GM12878 (cell line): Measurements from ENCODE around the gene PHC3. TPM values are rescaled to one million over a fixed set of nuclear protein-coding genes. Genes with fewer than 3 reads are reported as not detected.
A peak's percentile ranks its signal among the peaks of the same experiment; 100 is the strongest.

Experiments used
- ATAC-seq: fragments of 200-7000 bp; cut with Tn5 transposase; 3 replicates; pipeline ENCODE4 v1.9.1; 2020; ENCODE audit warnings: mild to moderate bottlenecking, moderate library complexity
- BruUV-seq: library from RNA; stranded (reverse); fragments of 400-500 nt; replicated peaks from 2 replicates; lab custom pipeline; 2021; lab: Mats Ljungman, UMichigan
- CTCF ChIA-PET: fragments of 300-600 bp; sonication (Branson Sonifier 250); formaldehyde crosslinking; extraction: SDS; loops from one replicate; lab custom pipeline; 2021; ENCODE audit warnings: inconsistent platforms; lab: Yijun Ruan, JAX
- POLR2A ChIA-PET: fragments of 350-600 bp; formaldehyde crosslinking; extraction: SDS; loops from one replicate; lab custom pipeline; 2021; ENCODE audit warnings: inconsistent platforms; lab: Charles Lee
- RAD21 ChIA-PET: fragments of 300-600 bp; sonication (Branson Sonifier 250); formaldehyde crosslinking; loops from one replicate; lab custom pipeline; 2023; ENCODE audit warnings: antibody characterized with exemption; ENCODE audit not compliant: unreplicated experiment; lab: Charles Lee
- SMC1A ChIA-PET: fragments of 300-600 bp; sonication (Branson Sonifier 250); formaldehyde crosslinking; loops from one replicate; lab custom pipeline; 2023; ENCODE audit not compliant: unreplicated experiment, uncharacterized antibody; lab: Charles Lee
- DNase-seq: peaks from one replicate; pipeline ENCODE4 v3.0.0-alpha.2; 2011; ENCODE audit warnings: low read depth, low spot score
- FAIRE-seq: peaks from 3 replicates; lab custom pipeline; 2011; peaks lifted over from hg19 to GRCh38; lab: Jason Lieb, UNC
- H2AFZ ChIP-seq: 2 replicates; pipeline ENCODE4 v1.6.0; 2011; ENCODE audit warnings: low read depth, low read length, control low read depth; ENCODE audit not compliant: control insufficient read depth
- H3K27ac ChIP-seq: 2 replicates; pipeline ENCODE4 v1.5.1; 2011; ENCODE audit warnings: control low read depth; ENCODE audit not compliant: control insufficient read depth, insufficient read depth
- H3K27me3 ChIP-seq, 2 experiments: replicated peaks in 1 of 2; 2 replicates each; pipeline versions ENCODE4 v1.6.0 to v1.6.1; 2011; ENCODE audit warnings: low read length in 1 of 2; ENCODE audit not compliant: control insufficient read depth in 2 of 2, insufficient read depth in 2 of 2
- H3K36me3 ChIP-seq, 2 experiments: 2 replicates each; pipeline ENCODE4 v1.5.1; 2011; ENCODE audit warnings: low read length in 1 of 2; ENCODE audit not compliant: control insufficient read depth in 2 of 2, insufficient read depth in 2 of 2
- H3K4me1 ChIP-seq: 2 replicates; pipeline ENCODE4 v1.6.1; 2011; ENCODE audit warnings: mild to moderate bottlenecking, low read length, moderate library complexity, mixed read lengths; ENCODE audit not compliant: control insufficient read depth, insufficient read depth
- H3K4me2 ChIP-seq: 2 replicates; pipeline ENCODE4 v1.6.0; 2011; ENCODE audit warnings: control low read depth; ENCODE audit not compliant: control insufficient read depth, insufficient read depth
- H3K4me3 ChIP-seq: fragments of 200-600 bp; sonication (generic); 2 replicates; pipeline ENCODE4 v1.5.1; 2016
- H3K79me2 ChIP-seq: 2 replicates; pipeline ENCODE4 v1.6.0; 2011; ENCODE audit warnings: low read length; ENCODE audit not compliant: control insufficient read depth, insufficient read depth
- H3K9ac ChIP-seq: 2 replicates; pipeline ENCODE4 v1.8.0; 2011; ENCODE audit warnings: low read length, control low read depth, mixed read lengths; ENCODE audit not compliant: control insufficient read depth, insufficient read depth
- H3K9me3 ChIP-seq: replicated peaks from 3 replicates; pipeline ENCODE4 v1.5.1; 2011; ENCODE audit warnings: mild to moderate bottlenecking, low read length; ENCODE audit not compliant: control insufficient read depth, insufficient read depth
- H4K20me1 ChIP-seq: 2 replicates; pipeline ENCODE4 v1.6.0; 2011; ENCODE audit not compliant: control insufficient read depth, insufficient read depth
- CREM ChIP-seq: IDR thresholded peaks from 2 replicates; pipeline ENCODE4 v1.6.1; 2014; ENCODE audit warnings: antibody characterized with exemption, low read depth
- EED ChIP-seq: sonication (generic); IDR thresholded peaks from 2 replicates; pipeline ENCODE4 v1.6.1; 2016; ENCODE audit warnings: antibody characterized with exemption, low read depth
- GATAD2B ChIP-seq: fragments of 450-650 bp; conservative IDR thresholded peaks from 2 replicates; pipeline ENCODE4 v1.6.1; 2017; ENCODE audit warnings: low read depth, mild to moderate bottlenecking, moderate library complexity
- HDAC2 ChIP-seq: fragments of 200-600 bp; sonication (generic); IDR thresholded peaks from 2 replicates; pipeline ENCODE4 v1.6.1; 2017
- JUNB ChIP-seq: IDR thresholded peaks from 2 replicates; pipeline ENCODE4 v1.6.1; 2016; ENCODE audit warnings: antibody characterized with exemption, mild to moderate bottlenecking
- NFIC ChIP-seq: IDR thresholded peaks from 2 replicates; pipeline ENCODE4 v1.6.1; 2012; ENCODE audit warnings: low read depth, mild to moderate bottlenecking, inconsistent platforms, low read length, moderate library complexity
- NFYA ChIP-seq: IDR thresholded peaks from 2 replicates; pipeline ENCODE4 v1.6.1; 2011; ENCODE audit warnings: low read depth, mild to moderate bottlenecking, low read length, improper control_type of control experiment, borderline replicate concordance
- NR2C1 ChIP-seq: fragments of 450-650 bp; IDR thresholded peaks from 2 replicates; pipeline ENCODE4 v1.6.1; 2017; ENCODE audit warnings: antibody characterized with exemption, mild to moderate bottlenecking, moderate library complexity
- PAX5 ChIP-seq: IDR thresholded peaks from 2 replicates; pipeline ENCODE4 v1.6.1; 2011; ENCODE audit warnings: low read depth, low read length, borderline replicate concordance
- RAD51 ChIP-seq: fragments of 450-650 bp; IDR thresholded peaks from 2 replicates; pipeline ENCODE4 v1.6.1; 2016; ENCODE audit warnings: moderate library complexity, mild to moderate bottlenecking, inconsistent platforms
- SMAD1 ChIP-seq: fragments of 450-650 bp; IDR thresholded peaks from 2 replicates; pipeline ENCODE4 v1.6.1; 2018; ENCODE audit warnings: mild to moderate bottlenecking, low read depth; ENCODE audit not compliant: partially characterized antibody
- SMC3 ChIP-seq: IDR thresholded peaks from 2 replicates; pipeline ENCODE4 v1.6.1; 2011; ENCODE audit warnings: low read length, improper control_type of control experiment, borderline replicate concordance
- ZSCAN29 ChIP-seq: fragments of 450-650 bp; IDR thresholded peaks from 2 replicates; pipeline ENCODE4 v1.6.1; 2017; ENCODE audit warnings: mild to moderate bottlenecking, moderate library complexity
- WGBS: methylation state at CpG from one replicate; pipeline ENCODE4 v1.1.6; 2016; ENCODE audit warnings: low lambda C conversion rate; ENCODE audit not compliant: insufficient replicate concordance, insufficient coverage; ENCODE audit errors: missing lambda C conversion rate; 5-methylcytosine and 5-hydroxymethylcytosine counted together
- in situ Hi-C: fragments of 300-500 bp; cut with MboI; formaldehyde crosslinking; loops from 9 replicates; pipeline ENCODE4 v1.14.3; 2018; ENCODE audit warnings: mixed read lengths
- intact Hi-C: fragments of 100-400 bp; cut with micrococcal nuclease; formaldehyde crosslinking; loops from one replicate; pipeline ENCODE4 v1.14.2; 2022; ENCODE audit not compliant: unreplicated experiment
- polyA plus RNA-seq, 11 experiments: library from polyadenylated mRNA; depleted of rRNA in 4 of 11; unstranded in 6 of 11; stranded (reverse) in 5 of 11; fragments of >200 nt; fragmentation: Nextera tagmentation in 4 of 11; fragmentation: Illumina TruSeq in 1 of 11; extraction: Ambion mirVana in 4 of 11; extraction: Trizol in 1 of 11; gene quantifications; 1 replicate in 1 of 11; 2 replicates in 10 of 11; pipeline versions ENCODE4 v1.2.1 to v1.2.3, GENCODE V29; 2011 to 2016; ENCODE audit warnings: inconsistent platforms in 2 of 11, missing spikeins in 2 of 11, low read depth in 1 of 11
- total RNA-seq, 4 experiments: library from RNA; depleted of rRNA in 3 of 4; stranded (reverse); fragments of >200 nt in 3 of 4; fragmentation: Illumina TruSeq in 1 of 4; extraction: Trizol in 1 of 4; gene quantifications; 2 replicates each; pipeline versions ENCODE4 v1.2.1 to v1.2.3, GENCODE V29; 2013 to 2021
- TF ChIP-seq, protein P1 (sequence below): fragments of 450-650 bp; formaldehyde crosslinking; IDR thresholded peaks from 2 replicates; pipeline ENCODE4 v1.5.0; 2022; ENCODE audit warnings: mild to moderate bottlenecking, missing genetic modification characterization
- TF ChIP-seq, protein P2 (sequence below): fragments of 450-650 bp; formaldehyde crosslinking; IDR thresholded peaks from 2 replicates; pipeline ENCODE4 v1.4.0; 2020; ENCODE audit warnings: mild to moderate bottlenecking, moderate library complexity

PHC3 gene
- total and polyA plus RNA-seq, 10 of the 15 experiments (the other 5 are each of a cell fraction or from before 2014, with no cell fraction given): 3.3 to 62.3 (median 22.1) TPM

DNA sequence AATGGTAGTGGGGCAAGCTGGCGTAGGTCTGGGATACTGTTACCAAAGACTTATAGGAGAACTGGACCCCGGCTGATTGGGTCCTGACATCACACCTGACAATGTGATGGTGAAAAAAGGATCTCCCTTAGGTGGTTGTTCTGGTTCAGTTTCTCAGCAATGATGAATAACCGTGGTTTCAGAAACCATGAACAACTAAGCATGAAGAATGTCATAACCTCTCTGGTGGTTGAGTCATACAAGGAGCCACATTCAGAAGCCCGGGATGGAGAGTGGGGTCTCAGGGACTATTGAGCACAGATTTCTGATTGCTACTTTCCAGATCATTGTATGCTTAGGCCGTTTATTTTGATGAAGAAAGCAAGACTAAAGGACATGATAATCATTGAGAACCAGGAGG is 126.3 kb downstream of the PHC3 start:
- no peaks in the 10 kb centered on the region for H4K20me1 ChIP-seq
- FAIRE-seq: peak; percentile 78
- H3K4me3 ChIP-seq: peak overlapping the region; percentile 59
- peaks cover 3% of the 10 kb centered on the region for H3K9me3 ChIP-seq
- H3K4me2 ChIP-seq: peak overlapping the region; percentile 64
- in situ Hi-C loops (loop anchor here (10.0 kb wide), 2 partner anchors 190 to 580 kb away; partner anchors contain the start of gene LRRC31), intact Hi-C loops (loop anchor here (5.0 kb wide), 3 partner anchors 208 to 577 kb away; partner anchors contain the start of gene SKIL)
- RAD21 ChIA-PET: interaction anchor here (1.4 to 2.3 kb wide), 3 partner anchors 125 to 193 kb away, joined by 5 to 13 read pairs (median 9); no protein-coding TSS in a partner anchor
- POLR2A ChIA-PET: no interaction called here
- ATAC-seq: peak; percentile 73
- CTCF ChIA-PET: interaction anchor here (1.1 to 4.6 kb wide), 8 partner anchors 21 to 294 kb away, joined by 3 to 65 read pairs (median 9); partner anchors contain the start of gene LRRC31
- H3K27ac ChIP-seq: peak overlapping the region; percentile 94
- no TSS peak for BruUV-seq
- DNase-seq: peak; percentile 63
- H3K27me3 ChIP-seq: no peaks in the 10 kb centered on the region
- SMC1A ChIA-PET: interaction anchor here (0.8 to 4.1 kb wide), 4 partner anchors 13 to 295 kb away, joined by 3 to 30 read pairs (median 5); no protein-coding TSS in a partner anchor
- peaks cover 0 to 14% of the 10 kb centered on the region in 2 experiments; a peak in 1 of 4 replicates for H3K36me3 ChIP-seq
- WGBS: 0% methylated on average over 5 of the region's 5 CpGs
- peaks cover 42% of the 10 kb centered on the region for H3K4me1 ChIP-seq
- peak overlapping the region; percentile 57 for H3K9ac ChIP-seq
- H2AFZ ChIP-seq: no peak overlapping the region
- H3K79me2 ChIP-seq: peaks cover 70% of the 10 kb centered on the region
- TF ChIP-seq NFIC (peak; percentile 89), NFYA (no peak), EED (peak; percentile 86), GATAD2B (no peak), HDAC2 (no peak), NR2C1 (no peak), PAX5 (peak; percentile 87), JUNB (peak; percentile 91), SMC3 (no peak), RAD51 (no peak), ZSCAN29 (no peak), CREM (peak; percentile 82), SMAD1 (no peak)
- TF ChIP-seq, protein P1, sequence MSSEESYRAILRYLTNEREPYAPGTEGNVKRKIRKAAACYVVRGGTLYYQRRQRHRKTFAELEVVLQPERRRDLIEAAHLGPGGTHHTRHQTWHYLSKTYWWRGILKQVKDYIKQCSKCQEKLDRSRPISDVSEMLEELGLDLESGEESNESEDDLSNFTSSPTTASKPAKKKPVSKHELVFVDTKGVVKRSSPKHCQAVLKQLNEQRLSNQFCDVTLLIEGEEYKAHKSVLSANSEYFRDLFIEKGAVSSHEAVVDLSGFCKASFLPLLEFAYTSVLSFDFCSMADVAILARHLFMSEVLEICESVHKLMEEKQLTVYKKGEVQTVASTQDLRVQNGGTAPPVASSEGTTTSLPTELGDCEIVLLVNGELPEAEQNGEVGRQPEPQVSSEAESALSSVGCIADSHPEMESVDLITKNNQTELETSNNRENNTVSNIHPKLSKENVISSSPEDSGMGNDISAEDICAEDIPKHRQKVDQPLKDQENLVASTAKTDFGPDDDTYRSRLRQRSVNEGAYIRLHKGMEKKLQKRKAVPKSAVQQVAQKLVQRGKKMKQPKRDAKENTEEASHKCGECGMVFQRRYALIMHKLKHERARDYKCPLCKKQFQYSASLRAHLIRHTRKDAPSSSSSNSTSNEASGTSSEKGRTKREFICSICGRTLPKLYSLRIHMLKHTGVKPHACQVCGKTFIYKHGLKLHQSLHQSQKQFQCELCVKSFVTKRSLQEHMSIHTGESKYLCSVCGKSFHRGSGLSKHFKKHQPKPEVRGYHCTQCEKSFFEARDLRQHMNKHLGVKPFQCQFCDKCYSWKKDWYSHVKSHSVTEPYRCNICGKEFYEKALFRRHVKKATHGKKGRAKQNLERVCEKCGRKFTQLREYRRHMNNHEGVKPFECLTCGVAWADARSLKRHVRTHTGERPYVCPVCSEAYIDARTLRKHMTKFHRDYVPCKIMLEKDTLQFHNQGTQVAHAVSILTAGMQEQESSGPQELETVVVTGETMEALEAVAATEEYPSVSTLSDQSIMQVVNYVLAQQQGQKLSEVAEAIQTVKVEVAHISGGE (CRISPR knock-in tag): no peak
- TF ChIP-seq, protein P2, sequence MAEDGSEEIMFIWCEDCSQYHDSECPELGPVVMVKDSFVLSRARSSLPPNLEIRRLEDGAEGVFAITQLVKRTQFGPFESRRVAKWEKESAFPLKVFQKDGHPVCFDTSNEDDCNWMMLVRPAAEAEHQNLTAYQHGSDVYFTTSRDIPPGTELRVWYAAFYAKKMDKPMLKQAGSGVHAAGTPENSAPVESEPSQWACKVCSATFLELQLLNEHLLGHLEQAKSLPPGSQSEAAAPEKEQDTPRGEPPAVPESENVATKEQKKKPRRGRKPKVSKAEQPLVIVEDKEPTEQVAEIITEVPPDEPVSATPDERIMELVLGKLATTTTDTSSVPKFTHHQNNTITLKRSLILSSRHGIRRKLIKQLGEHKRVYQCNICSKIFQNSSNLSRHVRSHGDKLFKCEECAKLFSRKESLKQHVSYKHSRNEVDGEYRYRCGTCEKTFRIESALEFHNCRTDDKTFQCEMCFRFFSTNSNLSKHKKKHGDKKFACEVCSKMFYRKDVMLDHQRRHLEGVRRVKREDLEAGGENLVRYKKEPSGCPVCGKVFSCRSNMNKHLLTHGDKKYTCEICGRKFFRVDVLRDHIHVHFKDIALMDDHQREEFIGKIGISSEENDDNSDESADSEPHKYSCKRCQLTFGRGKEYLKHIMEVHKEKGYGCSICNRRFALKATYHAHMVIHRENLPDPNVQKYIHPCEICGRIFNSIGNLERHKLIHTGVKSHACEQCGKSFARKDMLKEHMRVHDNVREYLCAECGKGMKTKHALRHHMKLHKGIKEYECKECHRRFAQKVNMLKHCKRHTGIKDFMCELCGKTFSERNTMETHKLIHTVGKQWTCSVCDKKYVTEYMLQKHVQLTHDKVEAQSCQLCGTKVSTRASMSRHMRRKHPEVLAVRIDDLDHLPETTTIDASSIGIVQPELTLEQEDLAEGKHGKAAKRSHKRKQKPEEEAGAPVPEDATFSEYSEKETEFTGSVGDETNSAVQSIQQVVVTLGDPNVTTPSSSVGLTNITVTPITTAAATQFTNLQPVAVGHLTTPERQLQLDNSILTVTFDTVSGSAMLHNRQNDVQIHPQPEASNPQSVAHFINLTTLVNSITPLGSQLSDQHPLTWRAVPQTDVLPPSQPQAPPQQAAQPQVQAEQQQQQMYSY (CRISPR knock-in tag): no peak
